Measurements from ENCODE around the gene PDZD2.

DNA sequence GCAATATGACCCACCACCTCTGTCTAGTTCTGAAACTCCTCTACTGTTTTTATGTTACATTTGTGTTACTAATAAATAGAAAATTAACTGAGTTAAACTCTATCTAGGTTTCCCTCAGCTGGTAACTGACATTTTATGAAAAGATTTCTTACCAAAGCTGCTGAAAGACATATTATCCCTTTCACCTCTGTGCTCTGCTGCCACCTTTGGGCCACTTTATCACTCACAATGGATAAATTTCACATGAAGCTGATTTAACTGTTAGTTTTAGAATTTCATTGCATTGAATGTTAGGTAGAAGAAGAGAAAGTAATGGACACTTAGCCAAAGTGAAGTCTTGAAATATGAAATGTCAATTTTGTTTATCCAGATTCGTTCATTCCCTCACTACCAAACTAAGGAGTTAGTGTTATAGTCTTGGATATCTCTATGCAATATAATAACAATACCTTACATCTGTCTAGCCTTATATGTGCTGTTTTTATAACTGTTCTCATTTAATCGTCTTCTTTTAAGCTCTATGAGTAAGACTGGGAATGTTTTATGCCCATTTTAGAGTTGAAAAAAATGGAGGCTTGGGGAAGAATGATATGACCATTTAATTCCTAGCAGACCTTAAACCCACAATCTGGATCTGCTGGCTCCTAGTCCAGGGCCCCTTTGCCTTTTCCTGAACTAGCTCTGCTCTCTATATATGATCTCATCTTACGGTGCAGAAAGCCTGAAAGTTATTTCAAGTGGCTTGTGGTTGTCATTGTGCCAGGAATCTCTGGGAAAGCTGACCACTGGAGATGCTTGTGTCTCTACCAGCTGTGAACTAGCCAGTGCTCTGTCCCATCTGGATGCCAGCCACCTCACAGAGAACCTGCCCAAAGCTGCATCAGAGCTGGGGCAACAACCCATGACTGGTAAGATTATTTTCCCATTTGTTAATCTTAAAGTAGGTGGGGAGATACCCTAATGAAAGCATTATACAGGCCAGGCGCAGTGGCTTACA lies 438.1 kb downstream of the PDZD2 start:
- TF ChIP-seq, protein P1, sequence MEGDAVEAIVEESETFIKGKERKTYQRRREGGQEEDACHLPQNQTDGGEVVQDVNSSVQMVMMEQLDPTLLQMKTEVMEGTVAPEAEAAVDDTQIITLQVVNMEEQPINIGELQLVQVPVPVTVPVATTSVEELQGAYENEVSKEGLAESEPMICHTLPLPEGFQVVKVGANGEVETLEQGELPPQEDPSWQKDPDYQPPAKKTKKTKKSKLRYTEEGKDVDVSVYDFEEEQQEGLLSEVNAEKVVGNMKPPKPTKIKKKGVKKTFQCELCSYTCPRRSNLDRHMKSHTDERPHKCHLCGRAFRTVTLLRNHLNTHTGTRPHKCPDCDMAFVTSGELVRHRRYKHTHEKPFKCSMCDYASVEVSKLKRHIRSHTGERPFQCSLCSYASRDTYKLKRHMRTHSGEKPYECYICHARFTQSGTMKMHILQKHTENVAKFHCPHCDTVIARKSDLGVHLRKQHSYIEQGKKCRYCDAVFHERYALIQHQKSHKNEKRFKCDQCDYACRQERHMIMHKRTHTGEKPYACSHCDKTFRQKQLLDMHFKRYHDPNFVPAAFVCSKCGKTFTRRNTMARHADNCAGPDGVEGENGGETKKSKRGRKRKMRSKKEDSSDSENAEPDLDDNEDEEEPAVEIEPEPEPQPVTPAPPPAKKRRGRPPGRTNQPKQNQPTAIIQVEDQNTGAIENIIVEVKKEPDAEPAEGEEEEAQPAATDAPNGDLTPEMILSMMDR (IDR thresholded peaks at IDR 0.05 in 4 of 5, conservative IDR thresholded peaks at IDR 0.05 in 1 of 5) = peak; percentile 29 to 79 (median 68)
- no peak for TF ChIP-seq POLR2A (IDR thresholded peaks at IDR 0.05)

All from gastrocnemius medialis (tissue), 4 donors.